ENCODE measurements around the gene NHSL2. TPM values are rescaled to one million over a fixed set of nuclear protein-coding genes. Genes with fewer than 3 reads are reported as not detected.
"Not testable (repeated sequence)": the region's sequence is repeated elsewhere in the genome, so short reads cannot be mapped to it uniquely, and the experiment has no call there.

Gene NHSL2
- total RNA-seq, 1 experiment from 2014 or later, result 0.07 TPM

GRCh38 chrX:71958281-71958675 lies 47.6 kb downstream of the NHSL2 start:
- ATAC-seq, result no peak
- Histone ChIP-seq H3K9me2 (replicated peaks; ENCODE audit: low read length) (no peaks in the 10 kb centered on the region), H3K36me3 (ENCODE audit: low read depth, low read length) (no peaks in the 10 kb centered on the region), H3K27ac (ENCODE audit: low read length) (no peak overlapping the region), H3K27me3 (ENCODE audit: low read length) (no peaks in the 10 kb centered on the region), H3K4me3 (ENCODE audit: low read length) (no peak overlapping the region), H4K20me1 (ENCODE audit: low read length) (no peaks in the 10 kb centered on the region), H3K9ac (ENCODE audit: low read length) (no peak overlapping the region), H3F3A (ENCODE audit: low read length, unreplicated experiment) (no peaks in the 10 kb centered on the region), H3K4me1 (ENCODE audit: insufficient read depth, low read length) (no peaks in the 10 kb centered on the region), H3K4me2 (ENCODE audit: low read length) (no peak overlapping the region), H2AFZ (ENCODE audit: low read length) (no peak overlapping the region), H3K9me3 (ENCODE audit: low read length) (no peaks in the 10 kb centered on the region), H3K79me2 (ENCODE audit: low read length) (no peaks in the 10 kb centered on the region)
- intact Hi-C loops (cut with micrococcal nuclease), result no loop called here
- no TSS peak for BruUV-seq (replicated peaks)
- CTCF ChIA-PET, result no interaction called here
- no peak for DNase-seq
- POLR2A ChIA-PET (ENCODE audit: unreplicated experiment), result no interaction called here
- TF ChIP-seq, protein P1, sequence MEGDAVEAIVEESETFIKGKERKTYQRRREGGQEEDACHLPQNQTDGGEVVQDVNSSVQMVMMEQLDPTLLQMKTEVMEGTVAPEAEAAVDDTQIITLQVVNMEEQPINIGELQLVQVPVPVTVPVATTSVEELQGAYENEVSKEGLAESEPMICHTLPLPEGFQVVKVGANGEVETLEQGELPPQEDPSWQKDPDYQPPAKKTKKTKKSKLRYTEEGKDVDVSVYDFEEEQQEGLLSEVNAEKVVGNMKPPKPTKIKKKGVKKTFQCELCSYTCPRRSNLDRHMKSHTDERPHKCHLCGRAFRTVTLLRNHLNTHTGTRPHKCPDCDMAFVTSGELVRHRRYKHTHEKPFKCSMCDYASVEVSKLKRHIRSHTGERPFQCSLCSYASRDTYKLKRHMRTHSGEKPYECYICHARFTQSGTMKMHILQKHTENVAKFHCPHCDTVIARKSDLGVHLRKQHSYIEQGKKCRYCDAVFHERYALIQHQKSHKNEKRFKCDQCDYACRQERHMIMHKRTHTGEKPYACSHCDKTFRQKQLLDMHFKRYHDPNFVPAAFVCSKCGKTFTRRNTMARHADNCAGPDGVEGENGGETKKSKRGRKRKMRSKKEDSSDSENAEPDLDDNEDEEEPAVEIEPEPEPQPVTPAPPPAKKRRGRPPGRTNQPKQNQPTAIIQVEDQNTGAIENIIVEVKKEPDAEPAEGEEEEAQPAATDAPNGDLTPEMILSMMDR (conservative IDR thresholded peaks at IDR 0.05; ENCODE audit: low read depth, low read length), result no peak
- no peak for TF ChIP-seq EZH2 (IDR thresholded peaks at IDR 0.05; ENCODE audit: low read length, unreplicated experiment)
- no peak for TF ChIP-seq EZH2phosphoT487 (IDR thresholded peaks at IDR 0.05; ENCODE audit: borderline replicate concordance, low read length)

- intact Hi-C loops (cut with micrococcal nuclease); BruUV-seq (replicated peaks); CTCF ChIA-PET; H3F3A ChIP-seq (ENCODE audit: low read length, unreplicated experiment); DNase-seq; H3K79me2 ChIP-seq (ENCODE audit: low read length); H3K9me2 ChIP-seq (replicated peaks; ENCODE audit: low read length); POLR2A ChIA-PET (ENCODE audit: unreplicated experiment); H3K36me3 ChIP-seq (ENCODE audit: low read depth, low read length); H2AFZ ChIP-seq (ENCODE audit: low read length); H3K4me2 ChIP-seq (ENCODE audit: low read length); H3K9ac ChIP-seq (ENCODE audit: low read length); H4K20me1 ChIP-seq (ENCODE audit: low read length); H3K4me3 ChIP-seq (ENCODE audit: low read length); H3K9me3 ChIP-seq (ENCODE audit: low read length); H3K4me1 ChIP-seq (ENCODE audit: insufficient read depth, low read length); H3K27ac ChIP-seq (ENCODE audit: low read length); ATAC-seq: not testable (repeated sequence)
- H3K27me3 ChIP-seq (ENCODE audit: low read length), result peaks cover 16% of the 10 kb centered on the region
Measured at GRCh38 chrX:71964184-71964583, 53.5 kb downstream of the NHSL2 start.

DNA sequence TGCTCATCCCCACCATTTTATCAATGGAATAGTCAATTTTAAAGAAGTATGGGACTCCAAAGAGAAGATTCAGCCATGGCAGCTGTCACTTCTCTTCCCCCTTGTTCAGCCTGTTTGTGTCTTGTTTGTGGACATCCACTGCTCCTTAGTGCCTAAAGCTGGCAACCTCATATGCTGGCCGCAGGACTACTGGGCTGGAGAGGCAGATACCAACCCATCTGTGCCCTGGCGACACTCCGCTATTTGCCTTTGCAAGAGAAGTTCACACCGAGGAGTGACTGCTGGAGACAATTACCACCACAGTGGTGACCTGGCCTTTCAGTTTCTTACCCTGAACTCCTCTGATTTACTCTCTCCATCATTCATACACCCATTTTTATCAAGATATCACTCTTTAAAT lies 64.3 kb downstream of the NHSL2 start:
- Histone ChIP-seq H3K4me3 (ENCODE audit: low read length) (no peak overlapping the region), H2AFZ (ENCODE audit: low read length) (no peak overlapping the region), H3K79me2 (ENCODE audit: low read length) (no peaks in the 10 kb centered on the region), H3K36me3 (ENCODE audit: low read depth, low read length) (no peaks in the 10 kb centered on the region), H3F3A (ENCODE audit: low read length, unreplicated experiment) (no peaks in the 10 kb centered on the region), H3K9ac (ENCODE audit: low read length) (no peak overlapping the region), H3K27me3 (ENCODE audit: low read length) (0 out of 2 replicates have a peak, but pooled peaks cover 2% of the 10 kb centered on the region), H3K4me2 (ENCODE audit: low read length) (no peak overlapping the region), H3K27ac (ENCODE audit: low read length) (no peak overlapping the region), H4K20me1 (ENCODE audit: low read length) (no peaks in the 10 kb centered on the region), H3K4me1 (ENCODE audit: insufficient read depth, low read length) (no peaks in the 10 kb centered on the region), H3K9me2 (replicated peaks; ENCODE audit: low read length) (no peaks in the 10 kb centered on the region), H3K9me3 (ENCODE audit: low read length) (no peaks in the 10 kb centered on the region)
- POLR2A ChIA-PET (ENCODE audit: unreplicated experiment), result no interaction called here
- no peak for DNase-seq
- no TSS peak for BruUV-seq (replicated peaks)
- ATAC-seq, result no peak
- intact Hi-C loops (cut with micrococcal nuclease), result no loop called here
- CTCF ChIA-PET, result no interaction called here
- TF ChIP-seq, protein P1 (conservative IDR thresholded peaks at IDR 0.05; ENCODE audit: low read depth, low read length), result no peak
